OCI-LY3 (cell line): ENCODE measurements around the gene SORL1.

Experiments used
- EZH2phosphoT487 ChIP-seq: fragments of 200-600 bp; shearing (Covaris generic); IDR thresholded peaks from 2 replicates; pipeline ENCODE4 v1.6.1; 2018; ENCODE audit warnings: antibody characterized with exemption, mixed run types, low read depth
- TF ChIP-seq, protein P1 (sequence below): fragments of 200-600, 300-600 bp; sonication (generic); IDR thresholded peaks from 2 replicates; pipeline ENCODE4 v1.5.1; 2014; ENCODE audit warnings: antibody characterized with exemption, low read length, low read depth

DNA sequence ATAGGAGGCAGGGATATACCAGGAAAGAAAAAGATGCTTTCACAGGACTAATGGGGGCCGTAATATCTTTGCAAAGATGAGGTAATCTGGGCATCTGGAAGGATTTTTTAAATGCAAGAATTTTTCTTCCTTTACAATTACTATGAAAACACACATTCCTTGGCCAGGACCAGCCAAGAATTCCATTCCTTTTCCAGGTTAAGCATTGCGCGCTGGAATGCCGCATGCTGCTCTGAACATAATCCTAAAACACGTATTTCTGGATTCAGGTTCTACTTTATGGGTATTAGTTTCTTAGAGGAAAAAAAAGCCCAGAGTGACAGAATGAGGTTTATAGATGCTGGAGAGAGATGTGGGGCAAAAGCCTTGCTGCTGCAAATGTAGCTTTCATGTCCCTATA, 100.0 kb downstream of the SORL1 start:
- TF ChIP-seq, protein P1, sequence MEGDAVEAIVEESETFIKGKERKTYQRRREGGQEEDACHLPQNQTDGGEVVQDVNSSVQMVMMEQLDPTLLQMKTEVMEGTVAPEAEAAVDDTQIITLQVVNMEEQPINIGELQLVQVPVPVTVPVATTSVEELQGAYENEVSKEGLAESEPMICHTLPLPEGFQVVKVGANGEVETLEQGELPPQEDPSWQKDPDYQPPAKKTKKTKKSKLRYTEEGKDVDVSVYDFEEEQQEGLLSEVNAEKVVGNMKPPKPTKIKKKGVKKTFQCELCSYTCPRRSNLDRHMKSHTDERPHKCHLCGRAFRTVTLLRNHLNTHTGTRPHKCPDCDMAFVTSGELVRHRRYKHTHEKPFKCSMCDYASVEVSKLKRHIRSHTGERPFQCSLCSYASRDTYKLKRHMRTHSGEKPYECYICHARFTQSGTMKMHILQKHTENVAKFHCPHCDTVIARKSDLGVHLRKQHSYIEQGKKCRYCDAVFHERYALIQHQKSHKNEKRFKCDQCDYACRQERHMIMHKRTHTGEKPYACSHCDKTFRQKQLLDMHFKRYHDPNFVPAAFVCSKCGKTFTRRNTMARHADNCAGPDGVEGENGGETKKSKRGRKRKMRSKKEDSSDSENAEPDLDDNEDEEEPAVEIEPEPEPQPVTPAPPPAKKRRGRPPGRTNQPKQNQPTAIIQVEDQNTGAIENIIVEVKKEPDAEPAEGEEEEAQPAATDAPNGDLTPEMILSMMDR, result no peak
- no peak for TF ChIP-seq EZH2phosphoT487
